Measurements from ENCODE around the gene SGCB.
A peak's percentile ranks its signal among the peaks of the same experiment; 100 is the strongest.

Gene SGCB

GRCh38 chr4:52076731-52077130, 38.6 kb upstream of the SGCB start:
- peaks cover 0 to 4% of the 10 kb centered on the region in 2 experiments for H3K27me3 ChIP-seq (ENCODE audit: control insufficient read depth in 1 of 2, insufficient read depth in 1 of 2, low read length in 2 of 2)
- no peak overlapping the region for H4K8ac ChIP-seq (ENCODE audit: low read length)
- H3K23ac ChIP-seq (ENCODE audit: low read length in 2 of 2) = peak overlapping the region in 1 of 2 experiments; percentile 3
- no peak overlapping the region for H2BK15ac ChIP-seq (ENCODE audit: low read depth, poor library complexity, severe bottlenecking)
- no peak overlapping the region for H2BK120ac ChIP-seq (ENCODE audit: low read depth, low read length)
- peak overlapping the region; percentile 68 for H3K4me2 ChIP-seq (ENCODE audit: low read length, poor library complexity, severe bottlenecking)
- 8% methylated on average over 25 of the region's 26 CpGs for WGBS
- H3K9me3 ChIP-seq (ENCODE audit: control insufficient read depth, low read length) = no peaks in the 10 kb centered on the region
- no peak overlapping the region for H2AK5ac ChIP-seq (ENCODE audit: low read length, severe bottlenecking)
- peaks cover 10% of the 10 kb centered on the region for H3K79me1 ChIP-seq (replicated peaks; ENCODE audit: low read length, poor library complexity, severe bottlenecking)
- peak overlapping the region; percentile 42 to 67 for H3K4me3 ChIP-seq (ENCODE audit: insufficient read depth in 1 of 2, low read depth in 1 of 2, low read length in 2 of 2)
- peak overlapping the region in 1 of 2 experiments; percentile 29 for H2BK12ac ChIP-seq (ENCODE audit: low read length in 2 of 2)
- no peak overlapping the region for H2BK5ac ChIP-seq (ENCODE audit: low read depth, low read length, poor library complexity, severe bottlenecking)
- no peak overlapping the region for H3K4ac ChIP-seq (ENCODE audit: low read depth in 1 of 2, low read length in 2 of 2)
- no peak overlapping the region for H4K91ac ChIP-seq (ENCODE audit: low read length)
- no peak overlapping the region for H3K27ac ChIP-seq (ENCODE audit: low read length, poor library complexity, severe bottlenecking)
- H3K9ac ChIP-seq (ENCODE audit: low read length) = peak overlapping the region; percentile 9
- H2AFZ ChIP-seq (ENCODE audit: low read depth, low read length) = no peak overlapping the region
- peaks cover 4% of the 10 kb centered on the region for H3K4me1 ChIP-seq (ENCODE audit: control insufficient read depth, insufficient read depth, low read depth, low read length)
- peak; percentile 46 for DNase-seq
- no peak overlapping the region for H3K14ac ChIP-seq (ENCODE audit: low read length in 2 of 2)
- peak overlapping the region in 1 of 2 experiments; percentile 40 for H3K18ac ChIP-seq (ENCODE audit: low read depth in 1 of 2, low read length in 2 of 2)
- H3K36me3 ChIP-seq (ENCODE audit: control insufficient read depth in 1 of 2, insufficient read depth in 2 of 2, low read depth in 1 of 2, low read length in 2 of 2) = peaks cover 0 to 67% of the 10 kb centered on the region in 2 experiments

- Histone ChIP-seq H3K4me3 (ENCODE audit: insufficient read depth in 1 of 2, low read depth in 1 of 2, low read length in 2 of 2) (no peak overlapping the region), H4K91ac (ENCODE audit: low read length) (no peak overlapping the region), H3K9ac (ENCODE audit: low read length) (no peak overlapping the region), H2BK15ac (ENCODE audit: low read depth, poor library complexity, severe bottlenecking) (no peak overlapping the region), H2AK5ac (ENCODE audit: low read length, severe bottlenecking) (no peak overlapping the region), H2BK5ac (ENCODE audit: low read depth, low read length, poor library complexity, severe bottlenecking) (peak overlapping the region; percentile 37), H3K18ac (ENCODE audit: low read depth in 1 of 2, low read length in 2 of 2) (no peak overlapping the region), H3K4me2 (ENCODE audit: low read length, poor library complexity, severe bottlenecking) (peak overlapping the region; percentile 49), H2BK120ac (ENCODE audit: low read depth, low read length) (no peak overlapping the region), H3K36me3 (ENCODE audit: control insufficient read depth in 1 of 2, insufficient read depth in 2 of 2, low read depth in 1 of 2, low read length in 2 of 2) (peaks cover 0 to 49% of the 10 kb centered on the region in 2 experiments), H3K9me3 (ENCODE audit: control insufficient read depth, low read length) (no peaks in the 10 kb centered on the region), H3K14ac (ENCODE audit: low read length in 2 of 2) (no peak overlapping the region), H2AFZ (ENCODE audit: low read depth, low read length) (no peak overlapping the region), H3K23ac (ENCODE audit: low read length in 2 of 2) (no peak overlapping the region), H3K4ac (ENCODE audit: low read depth in 1 of 2, low read length in 2 of 2) (no peak overlapping the region), H3K79me1 (replicated peaks; ENCODE audit: low read length, poor library complexity, severe bottlenecking) (peaks cover 13% of the 10 kb centered on the region), H3K4me1 (ENCODE audit: control insufficient read depth, insufficient read depth, low read depth, low read length) (peaks cover 6% of the 10 kb centered on the region), H3K27me3 (ENCODE audit: control insufficient read depth in 1 of 2, insufficient read depth in 1 of 2, low read length in 2 of 2) (peaks cover 0 to 4% of the 10 kb centered on the region in 2 experiments), H3K27ac (ENCODE audit: low read length, poor library complexity, severe bottlenecking) (peak overlapping the region; percentile 87), H4K8ac (ENCODE audit: low read length) (no peak overlapping the region), H2BK12ac (ENCODE audit: low read length in 2 of 2) (no peak overlapping the region)
- no peak for DNase-seq
- WGBS = 65% methylated on average over 9 of the region's 10 CpGs
These were observed 33.9 kb upstream of the SGCB start for GRCh38 chr4:52071791-52072546.

GRCh38 chr4:52069571-52069970, 31.5 kb upstream of the SGCB start:
- peaks cover 12% of the 10 kb centered on the region for H3K79me1 ChIP-seq (replicated peaks; ENCODE audit: low read length, poor library complexity, severe bottlenecking)
- H3K4me3 ChIP-seq (ENCODE audit: insufficient read depth in 1 of 2, low read depth in 1 of 2, low read length in 2 of 2) = no peak overlapping the region
- H3K27me3 ChIP-seq (ENCODE audit: control insufficient read depth in 1 of 2, insufficient read depth in 1 of 2, low read length in 2 of 2) = no peaks in the 10 kb centered on the region
- no peak overlapping the region for H2BK5ac ChIP-seq (ENCODE audit: low read depth, low read length, poor library complexity, severe bottlenecking)
- H3K4ac ChIP-seq (ENCODE audit: low read depth in 1 of 2, low read length in 2 of 2) = no peak overlapping the region
- peaks cover 0 to 54% of the 10 kb centered on the region in 2 experiments for H3K36me3 ChIP-seq (ENCODE audit: control insufficient read depth in 1 of 2, insufficient read depth in 2 of 2, low read depth in 1 of 2, low read length in 2 of 2)
- H2AK5ac ChIP-seq (ENCODE audit: low read length, severe bottlenecking) = no peak overlapping the region
- H3K23ac ChIP-seq (ENCODE audit: low read length in 2 of 2) = no peak overlapping the region
- H2BK15ac ChIP-seq (ENCODE audit: low read depth, poor library complexity, severe bottlenecking) = no peak overlapping the region
- H4K91ac ChIP-seq (ENCODE audit: low read length) = no peak overlapping the region
- DNase-seq = no peak
- no peak overlapping the region for H2AFZ ChIP-seq (ENCODE audit: low read depth, low read length)
- WGBS = 92% methylated on average over 1 of the region's 1 CpG
- no peak overlapping the region for H3K14ac ChIP-seq (ENCODE audit: low read length in 2 of 2)
- H3K4me2 ChIP-seq (ENCODE audit: low read length, poor library complexity, severe bottlenecking) = no peak overlapping the region
- peaks cover 2% of the 10 kb centered on the region for H3K4me1 ChIP-seq (ENCODE audit: control insufficient read depth, insufficient read depth, low read depth, low read length)
- H3K9ac ChIP-seq (ENCODE audit: low read length) = no peak overlapping the region
- no peak overlapping the region for H3K18ac ChIP-seq (ENCODE audit: low read depth in 1 of 2, low read length in 2 of 2)
- no peak overlapping the region for H2BK120ac ChIP-seq (ENCODE audit: low read depth, low read length)
- H2BK12ac ChIP-seq (ENCODE audit: low read length in 2 of 2) = no peak overlapping the region
- no peak overlapping the region for H4K8ac ChIP-seq (ENCODE audit: low read length)
- no peaks in the 10 kb centered on the region for H3K9me3 ChIP-seq (ENCODE audit: control insufficient read depth, low read length)
- no peak overlapping the region for H3K27ac ChIP-seq (ENCODE audit: low read length, poor library complexity, severe bottlenecking)

- Histone ChIP-seq H3K14ac (ENCODE audit: low read length in 2 of 2) (no peak overlapping the region), H2BK120ac (ENCODE audit: low read depth, low read length) (no peak overlapping the region), H4K8ac (ENCODE audit: low read length) (no peak overlapping the region), H3K4me1 (ENCODE audit: control insufficient read depth, insufficient read depth, low read depth, low read length) (no peaks in the 10 kb centered on the region), H3K4me2 (ENCODE audit: low read length, poor library complexity, severe bottlenecking) (no peak overlapping the region), H3K4ac (ENCODE audit: low read depth in 1 of 2, low read length in 2 of 2) (no peak overlapping the region), H3K4me3 (ENCODE audit: insufficient read depth in 1 of 2, low read depth in 1 of 2, low read length in 2 of 2) (no peak overlapping the region), H3K27ac (ENCODE audit: low read length, poor library complexity, severe bottlenecking) (no peak overlapping the region), H4K91ac (ENCODE audit: low read length) (no peak overlapping the region), H3K9ac (ENCODE audit: low read length) (no peak overlapping the region), H3K27me3 (ENCODE audit: control insufficient read depth in 1 of 2, insufficient read depth in 1 of 2, low read length in 2 of 2) (no peaks in the 10 kb centered on the region), H2BK12ac (ENCODE audit: low read length in 2 of 2) (no peak overlapping the region), H3K36me3 (ENCODE audit: control insufficient read depth in 1 of 2, insufficient read depth in 2 of 2, low read depth in 1 of 2, low read length in 2 of 2) (peaks cover 0 to 46% of the 10 kb centered on the region in 2 experiments), H2AFZ (ENCODE audit: low read depth, low read length) (no peak overlapping the region), H3K9me3 (ENCODE audit: control insufficient read depth, low read length) (no peaks in the 10 kb centered on the region), H2BK5ac (ENCODE audit: low read depth, low read length, poor library complexity, severe bottlenecking) (no peak overlapping the region), H2AK5ac (ENCODE audit: low read length, severe bottlenecking) (no peak overlapping the region), H2BK15ac (ENCODE audit: low read depth, poor library complexity, severe bottlenecking) (no peak overlapping the region), H3K23ac (ENCODE audit: low read length in 2 of 2) (no peak overlapping the region), H3K79me1 (replicated peaks; ENCODE audit: low read length, poor library complexity, severe bottlenecking) (peaks cover 28% of the 10 kb centered on the region), H3K18ac (ENCODE audit: low read depth in 1 of 2, low read length in 2 of 2) (no peak overlapping the region)
- 88% methylated on average over 1 of the region's 3 CpGs for WGBS
- peak; percentile 41 for DNase-seq
These were observed 21.3 kb upstream of the SGCB start for GRCh38 chr4:52059372-52059771.

All from mesenchymal stem cell (in vitro differentiated cells and primary cell).